ENCODE data around the gene FURIN. TPM values are rescaled to one million over a fixed set of nuclear protein-coding genes. Genes with fewer than 3 reads are reported as not detected.

FURIN gene
- total RNA-seq, 1 experiment from 2014 or later = 35.1 TPM

DNA sequence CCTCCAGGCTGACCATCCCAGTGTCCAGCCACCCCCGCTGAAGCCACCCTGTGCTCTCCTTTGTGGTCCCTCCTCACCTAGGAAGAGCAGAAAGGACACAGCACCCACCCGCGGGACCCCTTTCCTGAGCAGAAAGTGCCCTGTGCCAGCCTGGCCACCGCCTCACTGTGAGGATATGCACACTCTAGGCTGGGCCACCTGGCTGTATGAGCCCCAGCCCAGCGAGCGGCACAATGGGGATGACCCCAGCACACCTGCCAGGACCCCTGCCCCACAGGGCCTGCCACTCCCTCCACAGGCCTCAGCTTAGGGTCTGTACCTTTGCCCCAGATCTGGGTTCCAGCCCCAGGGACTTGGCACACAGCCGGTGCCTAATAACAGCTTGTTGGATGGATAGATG, 47.9 kb upstream of the FURIN start:
- Histone ChIP-seq H3K9me3 (ENCODE audit: control insufficient read depth, low read depth, low read length) (no peaks in the 10 kb centered on the region), H2BK20ac (ENCODE audit: low read depth, low read length, poor library complexity, severe bottlenecking) (no peak overlapping the region), H3K23me2 (ENCODE audit: insufficient read length, low read depth, low read length, poor library complexity, severe bottlenecking) (no peaks in the 10 kb centered on the region), H4K91ac (ENCODE audit: insufficient read length, low read depth, low read length) (no peak overlapping the region), H3K79me1 (ENCODE audit: insufficient read depth, low read depth, low read length, poor library complexity, severe bottlenecking) (no peaks in the 10 kb centered on the region), H3K56ac (ENCODE audit: insufficient read length, low read depth, low read length) (no peak overlapping the region), H2AFZ (ENCODE audit: low read length) (no peak overlapping the region), H3K79me2 (ENCODE audit: insufficient read depth, low read length) (no peaks in the 10 kb centered on the region), H3K27ac (ENCODE audit: insufficient read length, low read depth, low read length) (no peak overlapping the region), H4K5ac (ENCODE audit: insufficient read length, low read depth, low read length) (no peak overlapping the region), H3K27me3 (ENCODE audit: insufficient read depth, low read length) (no peaks in the 10 kb centered on the region), H2BK12ac (ENCODE audit: insufficient read length, low read depth, low read length) (no peak overlapping the region), H4K20me1 (ENCODE audit: control insufficient read depth, insufficient read depth, insufficient read length) (no peaks in the 10 kb centered on the region), H2BK5ac (ENCODE audit: insufficient read length, low read length) (no peak overlapping the region), H3K4ac (ENCODE audit: low read depth, low read length) (no peak overlapping the region), H2AK5ac (ENCODE audit: insufficient read length, low read length) (no peak overlapping the region), H4K8ac (replicated peaks; ENCODE audit: insufficient read length, low read depth, low read length) (no peak overlapping the region), H3T11ph (ENCODE audit: low read length) (no peak overlapping the region), H2BK15ac (ENCODE audit: low read depth, low read length) (no peak overlapping the region), H3K18ac (ENCODE audit: insufficient read length, low read depth, low read length) (no peak overlapping the region), H3K4me1 (ENCODE audit: insufficient read depth, low read length) (no peaks in the 10 kb centered on the region), H3K4me2 (ENCODE audit: insufficient read depth, insufficient read length, low read length) (no peak overlapping the region), H3K23ac (ENCODE audit: insufficient read length, low read depth, low read length) (no peak overlapping the region), H2BK120ac (ENCODE audit: low read depth, low read length, poor library complexity, severe bottlenecking) (no peak overlapping the region), H3K14ac (ENCODE audit: insufficient read depth, low read length) (no peak overlapping the region; the same call in 1 of the 2 replicates), H3K9ac (ENCODE audit: extremely low read depth, insufficient read length, low read length) (no peak overlapping the region)
- Mint-ChIP-seq H3K4me1 (peaks cover 25 to 33% of the 10 kb centered on the region in 2 experiments), H3K27me3 (ENCODE audit: low read depth) (no peaks in the 10 kb centered on the region), H3K36me3 (ENCODE audit: insufficient read depth in 1 of 3, low read depth in 3 of 3) (peaks cover 0 to 4% (median 1%) of the 10 kb centered on the region in 3 experiments; a peak in 6 of 7 replicates), H3K27ac (no peak overlapping the region), H3K4me3 (no peak overlapping the region), H3K9me3 (no peaks in the 10 kb centered on the region)
- WGBS (ENCODE audit: extremely low coverage, insufficient read length, low lambda C conversion rate) = no CpG with 5 or more reads among the region's 7 CpGs
- TF ChIP-seq, protein P1, sequence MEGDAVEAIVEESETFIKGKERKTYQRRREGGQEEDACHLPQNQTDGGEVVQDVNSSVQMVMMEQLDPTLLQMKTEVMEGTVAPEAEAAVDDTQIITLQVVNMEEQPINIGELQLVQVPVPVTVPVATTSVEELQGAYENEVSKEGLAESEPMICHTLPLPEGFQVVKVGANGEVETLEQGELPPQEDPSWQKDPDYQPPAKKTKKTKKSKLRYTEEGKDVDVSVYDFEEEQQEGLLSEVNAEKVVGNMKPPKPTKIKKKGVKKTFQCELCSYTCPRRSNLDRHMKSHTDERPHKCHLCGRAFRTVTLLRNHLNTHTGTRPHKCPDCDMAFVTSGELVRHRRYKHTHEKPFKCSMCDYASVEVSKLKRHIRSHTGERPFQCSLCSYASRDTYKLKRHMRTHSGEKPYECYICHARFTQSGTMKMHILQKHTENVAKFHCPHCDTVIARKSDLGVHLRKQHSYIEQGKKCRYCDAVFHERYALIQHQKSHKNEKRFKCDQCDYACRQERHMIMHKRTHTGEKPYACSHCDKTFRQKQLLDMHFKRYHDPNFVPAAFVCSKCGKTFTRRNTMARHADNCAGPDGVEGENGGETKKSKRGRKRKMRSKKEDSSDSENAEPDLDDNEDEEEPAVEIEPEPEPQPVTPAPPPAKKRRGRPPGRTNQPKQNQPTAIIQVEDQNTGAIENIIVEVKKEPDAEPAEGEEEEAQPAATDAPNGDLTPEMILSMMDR (conservative IDR thresholded peaks at IDR 0.05) = no peak
- no peak for DNase-seq
